ENCODE results near the gene ADAMTSL1. TPM values are rescaled to one million over a fixed set of nuclear protein-coding genes. Genes with fewer than 3 reads are reported as not detected.

ADAMTSL1 gene
- total RNA-seq, 6 experiments from 2014 or later, result 0.73 to 2.1 (median 0.89) TPM

GRCh38 chr9:18891946-18892670, 418.2 kb downstream of the ADAMTSL1 start:
- ATAC-seq (no peak), DNase-seq (no peak)
- no peaks in the 10 kb centered on the region for H3K9me3 ChIP-seq
- TF ChIP-seq POLR2A (IDR thresholded peaks at IDR 0.05) (no peak), CTCF (IDR thresholded peaks at IDR 0.05) (no peak)
- H3K4me1 ChIP-seq, result no peaks in the 10 kb centered on the region
- no peak overlapping the region for H3K27ac ChIP-seq
- no peaks in the 10 kb centered on the region for H3K27me3 ChIP-seq
- no peaks in the 10 kb centered on the region for H3K36me3 ChIP-seq
- intact Hi-C loops (cut with DNase I), result no loop called here
- no CpG with 5 or more reads among the region's 5 CpGs for WGBS (ENCODE audit: insufficient coverage, low coverage, low lambda C conversion rate, missing lambda C conversion rate)
- no peak overlapping the region for H3K4me3 ChIP-seq

GRCh38 chr9:18893046-18893445, 419.1 kb downstream of the ADAMTSL1 start:
- DNase-seq, result no peak
- TF ChIP-seq POLR2A (IDR thresholded peaks at IDR 0.05), result no peak
- TF ChIP-seq CTCF (IDR thresholded peaks at IDR 0.05), result no peak
- WGBS (ENCODE audit: insufficient coverage, low coverage, low lambda C conversion rate, missing lambda C conversion rate), result 70% methylated on average over 3 of the region's 4 CpGs

GRCh38 chr9:18893491-18893890, 419.5 kb downstream of the ADAMTSL1 start:
- no peaks in the 10 kb centered on the region for H3K9me3 ChIP-seq
- TF ChIP-seq CTCF (IDR thresholded peaks at IDR 0.05) (no peak), POLR2A (IDR thresholded peaks at IDR 0.05) (no peak)
- intact Hi-C loops (cut with DNase I), result no loop called here
- no peak for DNase-seq
- H3K36me3 ChIP-seq, result no peaks in the 10 kb centered on the region
- ATAC-seq, result no peak
- no peaks in the 10 kb centered on the region for H3K4me1 ChIP-seq
- H3K27ac ChIP-seq, result no peak overlapping the region
- 29% methylated on average over 1 of the region's 1 CpG for WGBS (ENCODE audit: insufficient coverage, low coverage, low lambda C conversion rate, missing lambda C conversion rate)
- no peak overlapping the region for H3K4me3 ChIP-seq
- H3K27me3 ChIP-seq, result no peaks in the 10 kb centered on the region

More at GRCh38 chr9:18893046-18893445, 419.1 kb downstream of the ADAMTSL1 start:
- no peaks in the 10 kb centered on the region for H3K9me3 ChIP-seq
- H3K27ac ChIP-seq, result no peak overlapping the region
- no peak for ATAC-seq
- H3K4me1 ChIP-seq, result no peaks in the 10 kb centered on the region
- H3K4me3 ChIP-seq, result no peak overlapping the region
- intact Hi-C loops (cut with DNase I), result no loop called here
- H3K36me3 ChIP-seq, result no peaks in the 10 kb centered on the region
- H3K27me3 ChIP-seq, result no peaks in the 10 kb centered on the region

GRCh38 chr9:18896004-18896403, 422.1 kb downstream of the ADAMTSL1 start:
- ATAC-seq, result no peak
- intact Hi-C loops (cut with DNase I), result no loop called here
- TF ChIP-seq POLR2A (IDR thresholded peaks at IDR 0.05), result no peak
- TF ChIP-seq CTCF (IDR thresholded peaks at IDR 0.05), result no peak
- no peaks in the 10 kb centered on the region for H3K9me3 ChIP-seq
- no peak overlapping the region for H3K27ac ChIP-seq
- H3K36me3 ChIP-seq, result no peaks in the 10 kb centered on the region
- no peak overlapping the region for H3K4me3 ChIP-seq
- no peaks in the 10 kb centered on the region for H3K4me1 ChIP-seq
- H3K27me3 ChIP-seq, result no peaks in the 10 kb centered on the region
- no peak for DNase-seq

Data from right lobe of liver (tissue), 6 donors.